Esophagus squamous epithelium (tissue), 5 donors: ENCODE data around the gene CYSTM1. TPM values are rescaled to one million over a fixed set of nuclear protein-coding genes. Genes with fewer than 3 reads are reported as not detected.

Experiments used
- DNase-seq: peaks from one replicate; lab custom pipeline; 2025; lab: John Stamatoyannopoulos, UW
- H3K27ac ChIP-seq, 4 donors: fragments of 200-600 bp; sonication (generic); one replicate each; pipeline ENCODE4 v1.5.1; 2016 to 2019; ENCODE audit warnings: mild to moderate bottlenecking in 1 of 4
- H3K27me3 ChIP-seq, 4 donors: fragments of 200-600 bp; sonication (generic); 1 replicate in 3 of 4; 2 replicates in 1 of 4; pipeline versions ENCODE4 v1.5.1 to v1.6.0; 2017 to 2021; ENCODE audit warnings: antibody characterized with exemption in 1 of 4
- H3K36me3 ChIP-seq, 3 donors: fragments of 200-600 bp; sonication (generic); one replicate each; pipeline ENCODE4 v1.5.1; 2016 to 2019
- H3K4me1 ChIP-seq, 3 donors: fragments of 200-600 bp; sonication (generic); one replicate each; pipeline ENCODE4 v1.5.1; 2017 to 2019
- H3K4me3 ChIP-seq, 4 donors: fragments of 200-600 bp; sonication (generic); 1 replicate in 3 of 4; 2 replicates in 1 of 4; pipeline ENCODE4 v1.5.1; 2016 to 2019; ENCODE audit warnings: mild to moderate bottlenecking in 2 of 4, moderate library complexity in 1 of 4
- H3K9me3 ChIP-seq, 3 donors: fragments of 200-600 bp; sonication (generic); one replicate each; pipeline ENCODE4 v1.5.1; 2016 to 2019
- CTCF ChIP-seq, 6 experiments: fragments of 450-650 bp in 4 of 6; fragments of 200-600 bp in 2 of 6; sonication (generic) in 2 of 6; IDR thresholded peaks; one replicate each; pipeline ENCODE4 v1.5.1; 2016 to 2019; ENCODE audit warnings: antibody characterized with exemption in 6 of 6, mild to moderate bottlenecking in 4 of 6, moderate library complexity in 4 of 6
- POLR2A ChIP-seq, 4 donors: fragments of 450-650 bp; IDR thresholded peaks; one replicate each; pipeline ENCODE4 v1.6.1; 2017; ENCODE audit warnings: antibody characterized with exemption in 4 of 4, mild to moderate bottlenecking in 4 of 4, moderate library complexity in 3 of 4
- WGBS, 2 donors: methylation state at CpG; one replicate each; pipeline ENCODE4 v1.1.5; 2018; 5-methylcytosine and 5-hydroxymethylcytosine counted together
- intact Hi-C: fragments of 100-400 bp; cut with DNase I; formaldehyde crosslinking; loops from one replicate; pipeline ENCODE4 v1.15.0; 2022
- total RNA-seq, 4 donors: library from RNA; depleted of rRNA; stranded (reverse); fragments of >200 nt; gene quantifications; one replicate each; pipeline ENCODE4 v1.1.0, GENCODE V29; 2016
- donor health status: DM: yes; HTN: yes; CAD: no.

Gene CYSTM1
- total RNA-seq, 4 donors from 2014 or later: 2.6 to 22.5 (median 12.8) TPM

- Histone ChIP-seq H3K4me3 (no peak overlapping the region), H3K4me1 (peaks cover 10 to 29% (median 15%) of the 10 kb centered on the region in 3 donors), H3K27ac (peak overlapping the region in 1 of 4 donors; percentile 65), H3K9me3 (no peaks in the 10 kb centered on the region), H3K27me3 (no peaks in the 10 kb centered on the region), H3K36me3 (peaks cover 0 to 13% (median 2%) of the 10 kb centered on the region in 3 donors)
- TF ChIP-seq POLR2A (IDR thresholded peaks at IDR 0.05) (no peak), CTCF (IDR thresholded peaks at IDR 0.05) (no peak)
- no peak for DNase-seq
- WGBS, 2 donors: 83 to 94% methylated on average over 2 of the region's 2 CpGs
- intact Hi-C loops: no loop called here
These were observed 85.2 kb downstream of the CYSTM1 start for GRCh38 chr5:140260089-140260656.

GRCh38 chr5:140261403-140262171, 86.6 kb downstream of the CYSTM1 start:
- Histone ChIP-seq H3K4me1 (peaks cover 10 to 29% (median 15%) of the 10 kb centered on the region in 3 donors), H3K27me3 (no peaks in the 10 kb centered on the region), H3K27ac (peak overlapping the region; percentile 28 to 65 (median 48)), H3K9me3 (no peaks in the 10 kb centered on the region), H3K36me3 (peaks cover 0 to 13% (median 2%) of the 10 kb centered on the region in 3 donors), H3K4me3 (no peak overlapping the region)
- WGBS, 2 donors: 25 to 37% methylated on average over 8 of the region's 8 CpGs
- intact Hi-C loops: no loop called here
- TF ChIP-seq CTCF (IDR thresholded peaks at IDR 0.05) (no peak), POLR2A (IDR thresholded peaks at IDR 0.05) (no peak)
- no peak for DNase-seq

GRCh38 chr5:140262221-140262620, 87.2 kb downstream of the CYSTM1 start:
- TF ChIP-seq CTCF (IDR thresholded peaks at IDR 0.05) (no peak), POLR2A (IDR thresholded peaks at IDR 0.05) (no peak)
- Histone ChIP-seq H3K4me1 (peaks cover 10 to 36% (median 15%) of the 10 kb centered on the region in 3 donors), H3K4me3 (no peak overlapping the region), H3K9me3 (no peaks in the 10 kb centered on the region), H3K27ac (peak overlapping the region in 3 of 4 donors; percentile 28 to 65 (median 50)), H3K27me3 (no peaks in the 10 kb centered on the region), H3K36me3 (peaks cover 0 to 13% (median 2%) of the 10 kb centered on the region in 3 donors)
- no peak for DNase-seq
- intact Hi-C loops: no loop called here
- 77 to 91% methylated on average over 3 of the region's 3 CpGs for WGBS, 2 donors

GRCh38 chr5:140262839-140263238, 87.9 kb downstream of the CYSTM1 start:
- H3K27ac ChIP-seq: peak overlapping the region in 1 of 4 donors; percentile 65
- DNase-seq: no peak
- TF ChIP-seq POLR2A (IDR thresholded peaks at IDR 0.05) (no peak), CTCF (IDR thresholded peaks at IDR 0.05) (no peak)
- H3K4me3 ChIP-seq: no peak overlapping the region
- H3K36me3 ChIP-seq: peaks cover 0 to 9% (median 2%) of the 10 kb centered on the region in 3 donors
- WGBS, 2 donors: 96% methylated on average over 3 of the region's 3 CpGs
- no peaks in the 10 kb centered on the region for H3K9me3 ChIP-seq
- H3K4me1 ChIP-seq: peaks cover 10 to 41% (median 15%) of the 10 kb centered on the region in 3 donors
- intact Hi-C loops: no loop called here
- no peaks in the 10 kb centered on the region for H3K27me3 ChIP-seq

GRCh38 chr5:140265845-140266244, 90.9 kb downstream of the CYSTM1 start:
- WGBS, 2 donors: 100% methylated on average over 1 of the region's 1 CpG
- Histone ChIP-seq H3K36me3 (peaks cover 0 to 2% (median 0%) of the 10 kb centered on the region in 3 donors), H3K4me1 (peaks cover 8 to 27% (median 10%) of the 10 kb centered on the region in 3 donors), H3K27ac (no peak overlapping the region), H3K9me3 (no peaks in the 10 kb centered on the region), H3K4me3 (no peak overlapping the region), H3K27me3 (no peaks in the 10 kb centered on the region)
- no peak for TF ChIP-seq CTCF (IDR thresholded peaks at IDR 0.05)
- TF ChIP-seq POLR2A (IDR thresholded peaks at IDR 0.05): no peak
- intact Hi-C loops: no loop called here
- DNase-seq: no peak
